ENCODE measurements around the gene LGI4. TPM values are rescaled to one million over a fixed set of nuclear protein-coding genes. Genes with fewer than 3 reads are reported as not detected.

LGI4 gene
- total and polyA plus RNA-seq, 2 donors from 2014 or later, result 5.1 to 7.5 TPM

DNA sequence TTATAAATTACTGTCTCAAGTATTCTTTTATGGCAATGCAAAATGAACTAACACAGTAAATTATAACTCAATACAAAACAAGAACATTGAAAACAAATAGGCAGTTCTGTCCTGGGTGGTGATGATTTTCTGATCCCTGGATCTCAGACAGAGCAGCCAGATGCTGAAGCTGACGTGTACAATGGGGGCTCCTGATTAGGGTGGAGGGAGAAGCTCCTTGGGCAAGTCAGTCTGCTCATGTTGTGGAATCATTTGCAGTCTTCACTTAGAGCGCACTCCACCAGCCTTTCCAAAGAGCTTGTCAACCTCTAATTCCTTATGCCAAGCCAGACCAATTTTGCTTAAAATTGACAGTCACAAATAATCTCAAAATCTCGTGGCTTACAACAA is 41.3 kb upstream of the LGI4 start:
- TF ChIP-seq, protein P1, sequence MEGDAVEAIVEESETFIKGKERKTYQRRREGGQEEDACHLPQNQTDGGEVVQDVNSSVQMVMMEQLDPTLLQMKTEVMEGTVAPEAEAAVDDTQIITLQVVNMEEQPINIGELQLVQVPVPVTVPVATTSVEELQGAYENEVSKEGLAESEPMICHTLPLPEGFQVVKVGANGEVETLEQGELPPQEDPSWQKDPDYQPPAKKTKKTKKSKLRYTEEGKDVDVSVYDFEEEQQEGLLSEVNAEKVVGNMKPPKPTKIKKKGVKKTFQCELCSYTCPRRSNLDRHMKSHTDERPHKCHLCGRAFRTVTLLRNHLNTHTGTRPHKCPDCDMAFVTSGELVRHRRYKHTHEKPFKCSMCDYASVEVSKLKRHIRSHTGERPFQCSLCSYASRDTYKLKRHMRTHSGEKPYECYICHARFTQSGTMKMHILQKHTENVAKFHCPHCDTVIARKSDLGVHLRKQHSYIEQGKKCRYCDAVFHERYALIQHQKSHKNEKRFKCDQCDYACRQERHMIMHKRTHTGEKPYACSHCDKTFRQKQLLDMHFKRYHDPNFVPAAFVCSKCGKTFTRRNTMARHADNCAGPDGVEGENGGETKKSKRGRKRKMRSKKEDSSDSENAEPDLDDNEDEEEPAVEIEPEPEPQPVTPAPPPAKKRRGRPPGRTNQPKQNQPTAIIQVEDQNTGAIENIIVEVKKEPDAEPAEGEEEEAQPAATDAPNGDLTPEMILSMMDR (IDR thresholded peaks at IDR 0.05; ENCODE audit: borderline replicate concordance, extremely low read depth, insufficient read depth), result no peak
- no peaks in the 10 kb centered on the region for H3K9me3 ChIP-seq (ENCODE audit: control insufficient read depth in 2 of 3, insufficient read depth in 1 of 3, low read length in 3 of 3)
- H3K27me3 ChIP-seq (ENCODE audit: control insufficient read depth, insufficient read depth, low read length), result no peaks in the 10 kb centered on the region
- FAIRE-seq, result no peak
- intact Hi-C loops (cut with DNase I), result no loop called here
- no peak overlapping the region for H3K9ac ChIP-seq (ENCODE audit: low read length in 3 of 3)
- no peaks in the 10 kb centered on the region for H3K36me3 ChIP-seq (ENCODE audit: control insufficient read depth in 2 of 3, insufficient read depth in 3 of 3, low read length in 3 of 3)
- DNase-seq, result no peak
- no peak overlapping the region for H3K27ac ChIP-seq (ENCODE audit: low read depth in 2 of 2, low read length in 2 of 2)
- H3K4me1 ChIP-seq (ENCODE audit: control insufficient read depth in 2 of 3, insufficient read depth in 2 of 3, low read depth in 1 of 3, low read length in 3 of 3), result no peaks in the 10 kb centered on the region
- H3K4me3 ChIP-seq (ENCODE audit: low read length in 3 of 3), result no peak overlapping the region

DNA sequence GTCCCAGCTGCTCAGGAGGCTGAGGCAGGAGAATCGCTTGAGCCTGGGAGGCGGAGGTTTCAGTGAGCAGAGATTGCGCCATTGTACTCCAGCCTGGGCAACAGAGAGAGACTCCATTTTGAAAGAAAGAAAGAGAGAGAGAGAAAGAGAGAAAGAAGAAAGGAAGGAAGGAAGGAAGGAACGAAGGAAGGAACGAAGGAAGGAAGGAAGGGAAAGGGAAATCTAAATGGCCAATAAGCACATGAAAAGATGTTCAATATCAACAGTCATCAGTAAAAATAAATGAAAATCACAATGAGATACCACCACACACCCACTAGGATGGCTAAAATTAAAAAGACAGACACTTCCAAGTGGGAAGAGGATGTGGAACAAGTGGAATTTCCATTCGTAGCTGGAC is 39.4 kb upstream of the LGI4 start:
- intact Hi-C loops (cut with DNase I), result no loop called here
- Histone ChIP-seq H3K4me1 (ENCODE audit: control insufficient read depth in 2 of 3, insufficient read depth in 2 of 3, low read depth in 1 of 3, low read length in 3 of 3) (no peaks in the 10 kb centered on the region), H3K27me3 (ENCODE audit: control insufficient read depth, insufficient read depth, low read length) (no peaks in the 10 kb centered on the region), H3K27ac (ENCODE audit: low read depth in 2 of 2, low read length in 2 of 2) (no peak overlapping the region), H3K4me3 (ENCODE audit: low read length in 3 of 3) (no peak overlapping the region), H3K9ac (ENCODE audit: low read length in 3 of 3) (no peak overlapping the region), H3K9me3 (ENCODE audit: control insufficient read depth in 2 of 3, insufficient read depth in 1 of 3, low read length in 3 of 3) (no peaks in the 10 kb centered on the region), H3K36me3 (ENCODE audit: control insufficient read depth in 2 of 3, insufficient read depth in 3 of 3, low read length in 3 of 3) (no peaks in the 10 kb centered on the region)
- DNase-seq (no peak), FAIRE-seq (no peak)
- TF ChIP-seq, protein P1 (IDR thresholded peaks at IDR 0.05; ENCODE audit: borderline replicate concordance, extremely low read depth, insufficient read depth), result no peak

DNA sequence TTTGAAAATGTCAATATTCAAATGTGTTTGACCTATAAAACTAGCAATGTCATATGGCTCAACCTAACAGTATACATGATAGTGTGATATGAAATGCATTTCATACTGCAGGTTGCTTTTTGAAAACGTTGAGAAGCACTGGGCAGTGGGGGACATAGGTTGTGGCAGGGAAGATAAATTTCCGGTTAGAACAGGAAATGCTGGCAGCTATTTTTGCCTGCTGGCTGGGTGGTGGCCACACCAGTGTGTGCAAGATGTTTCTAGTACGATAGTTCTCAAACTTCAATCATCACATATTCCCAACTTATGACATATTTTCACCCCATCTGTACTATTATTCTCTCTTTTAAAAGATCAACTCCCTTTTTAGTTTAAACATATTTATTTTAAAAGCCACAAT is 36.9 kb upstream of the LGI4 start:
- intact Hi-C loops (cut with DNase I), result no loop called here
- H3K36me3 ChIP-seq (ENCODE audit: control insufficient read depth in 2 of 3, insufficient read depth in 3 of 3, low read length in 3 of 3), result no peaks in the 10 kb centered on the region
- TF ChIP-seq, protein P1 (IDR thresholded peaks at IDR 0.05; ENCODE audit: borderline replicate concordance, extremely low read depth, insufficient read depth), result no peak
- DNase-seq (no peak), FAIRE-seq (no peak)
- H3K4me3 ChIP-seq (ENCODE audit: low read length in 3 of 3), result no peak overlapping the region
- H3K4me1 ChIP-seq (ENCODE audit: control insufficient read depth in 2 of 3, insufficient read depth in 2 of 3, low read depth in 1 of 3, low read length in 3 of 3), result no peaks in the 10 kb centered on the region
- H3K27me3 ChIP-seq (ENCODE audit: control insufficient read depth, insufficient read depth, low read length), result no peaks in the 10 kb centered on the region
- no peaks in the 10 kb centered on the region for H3K9me3 ChIP-seq (ENCODE audit: control insufficient read depth in 2 of 3, insufficient read depth in 1 of 3, low read length in 3 of 3)
- H3K9ac ChIP-seq (ENCODE audit: low read length in 3 of 3), result no peak overlapping the region
- no peak overlapping the region for H3K27ac ChIP-seq (ENCODE audit: low read depth in 2 of 2, low read length in 2 of 2)

DNA sequence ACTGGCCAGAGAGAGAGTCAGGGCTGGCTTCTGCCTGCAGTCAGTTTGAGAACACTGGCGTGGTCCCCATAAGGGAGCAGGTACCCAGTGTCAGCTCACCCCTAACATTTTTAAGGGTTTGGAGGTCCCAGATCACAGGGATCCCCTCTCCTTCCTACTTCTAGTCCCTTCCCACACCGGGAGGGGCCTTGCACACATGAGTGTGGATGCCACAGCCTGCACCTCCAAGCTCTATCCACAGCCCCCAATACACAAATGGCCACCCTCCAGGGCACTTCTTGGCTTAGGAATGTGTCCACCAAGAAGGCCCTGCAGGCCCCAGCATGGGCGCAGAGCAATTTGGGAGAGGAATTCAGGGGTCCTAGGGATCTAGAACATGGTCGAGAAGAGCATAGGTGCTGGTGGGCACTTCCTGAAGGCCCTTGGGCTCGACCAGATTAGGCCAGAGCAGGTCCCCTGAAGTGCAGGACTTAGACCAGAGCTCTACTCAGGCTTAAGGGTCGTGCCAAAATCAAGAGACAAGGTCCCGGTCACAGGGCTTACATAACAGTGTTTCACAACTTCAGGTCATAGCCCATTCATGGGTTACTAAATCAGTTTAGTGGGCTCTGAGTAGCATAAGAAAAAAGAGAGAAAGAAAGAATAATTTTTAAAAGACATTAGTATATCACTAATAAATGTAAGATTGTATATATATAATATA is 35.7 kb upstream of the LGI4 start:
- no peak overlapping the region for H3K4me3 ChIP-seq (ENCODE audit: low read length in 3 of 3)
- no peak overlapping the region for H3K9ac ChIP-seq (ENCODE audit: low read length in 3 of 3)
- no peak for DNase-seq
- TF ChIP-seq, protein P1 (IDR thresholded peaks at IDR 0.05; ENCODE audit: borderline replicate concordance, extremely low read depth, insufficient read depth), result no peak
- no peaks in the 10 kb centered on the region for H3K27me3 ChIP-seq (ENCODE audit: control insufficient read depth, insufficient read depth, low read length)
- no peaks in the 10 kb centered on the region for H3K4me1 ChIP-seq (ENCODE audit: control insufficient read depth in 2 of 3, insufficient read depth in 2 of 3, low read depth in 1 of 3, low read length in 3 of 3)
- intact Hi-C loops (cut with DNase I), result no loop called here
- no peaks in the 10 kb centered on the region for H3K36me3 ChIP-seq (ENCODE audit: control insufficient read depth in 2 of 3, insufficient read depth in 3 of 3, low read length in 3 of 3)
- no peak overlapping the region for H3K27ac ChIP-seq (ENCODE audit: low read depth in 2 of 2, low read length in 2 of 2)
- FAIRE-seq, result no peak
- H3K9me3 ChIP-seq (ENCODE audit: control insufficient read depth in 2 of 3, insufficient read depth in 1 of 3, low read length in 3 of 3), result peaks cover 0 to 11% (median 0%) of the 10 kb centered on the region in 3 donors

Measured in kidney (tissue), 14 donors.